CD4-positive, alpha-beta T cell treated with Interleukin-6 at 100 ng/mL for 8 hours (primary cell): ENCODE measurements around the gene LDLRAP1.
A peak's percentile ranks its signal among the peaks of the same experiment; 100 is the strongest.

Experiments used
- DNase-seq: peaks from one replicate; pipeline ENCODE4 v3.0.0-alpha.2; 2020; ENCODE audit warnings: mixed read lengths, low spot score

The LDLRAP1 gene

GRCh38 chr1:25609921-25610320 is 66.5 kb downstream of the LDLRAP1 start:
- no peak for DNase-seq

DNA sequence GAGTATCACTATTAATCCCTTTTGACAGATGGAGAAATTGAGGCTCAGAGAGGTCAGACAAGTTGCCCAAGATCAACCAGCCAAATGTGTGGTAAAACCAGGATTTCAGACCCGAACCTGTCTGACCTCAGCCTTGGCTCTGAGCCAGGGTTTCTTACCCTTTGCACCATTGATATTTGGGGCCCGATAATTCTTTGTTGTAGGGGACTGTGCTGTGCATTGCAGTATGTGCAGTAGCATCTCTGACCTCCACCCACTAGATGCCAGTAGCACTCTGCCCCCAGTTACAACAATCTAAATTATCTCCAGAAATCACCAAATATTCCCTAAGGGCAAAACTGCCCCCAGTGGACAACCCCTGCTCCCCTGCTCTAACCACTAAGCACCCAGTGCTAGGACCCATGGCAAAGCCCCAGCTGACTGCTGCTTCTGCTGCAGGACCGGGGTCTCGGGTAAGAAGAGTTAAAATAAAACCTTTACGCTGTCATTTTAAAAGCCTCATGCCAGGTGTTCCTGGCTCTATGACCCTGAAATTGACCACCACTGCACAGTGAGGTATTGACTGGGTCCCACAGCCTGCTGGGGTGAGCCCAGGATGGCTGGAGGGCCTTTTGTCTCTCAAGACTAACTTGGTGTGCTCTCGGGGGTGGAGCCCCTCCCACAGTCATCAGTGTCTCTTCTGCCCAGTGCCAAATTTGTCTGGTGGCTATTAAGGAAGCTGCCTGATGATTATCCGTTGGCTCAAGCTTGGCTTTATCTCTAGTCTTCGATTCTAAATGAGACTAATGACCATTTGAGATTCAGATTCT is 67.6 kb downstream of the LDLRAP1 start:
- DNase-seq: no peak

DNA sequence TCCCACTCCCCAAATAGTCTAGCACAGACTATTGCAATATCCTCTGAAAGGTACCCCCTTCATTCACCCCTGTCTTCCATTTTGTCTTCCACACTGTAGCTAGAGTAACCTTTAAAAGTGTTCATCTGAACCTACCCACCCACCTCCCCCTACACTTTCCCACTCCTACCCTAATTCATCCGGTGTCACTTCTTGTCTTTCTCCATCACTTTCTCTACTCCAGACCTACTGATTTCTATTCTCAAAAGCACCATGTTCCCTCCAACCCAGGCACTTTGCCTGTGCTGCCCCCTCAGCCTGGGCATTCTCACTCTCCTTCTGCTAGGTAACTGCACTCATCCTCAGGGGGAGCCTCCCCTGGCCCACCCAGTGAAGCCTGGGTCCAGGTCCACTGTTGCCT is 68.4 kb downstream of the LDLRAP1 start:
- DNase-seq: no peak

DNA sequence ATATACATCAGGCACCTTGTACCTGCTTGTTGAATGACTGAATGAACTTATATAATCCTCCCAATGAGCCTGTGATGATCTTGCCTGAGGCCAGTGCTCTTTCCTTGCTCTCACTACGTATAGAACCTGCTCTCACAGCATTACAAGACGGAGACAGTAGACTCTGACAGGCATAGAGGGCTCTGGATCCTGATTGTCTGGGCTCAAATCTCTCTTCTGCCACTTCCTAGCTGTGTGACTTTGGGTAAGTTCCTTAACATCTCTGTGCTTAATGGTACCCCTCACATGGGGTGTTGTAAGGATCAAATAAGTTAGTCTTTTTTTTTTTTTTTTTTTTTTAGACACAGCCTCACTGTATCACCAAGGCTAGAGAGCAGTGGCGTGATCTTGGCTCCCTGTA is 69.0 kb downstream of the LDLRAP1 start:
- DNase-seq: no peak

- DNase-seq: no peak
Observed at GRCh38 chr1:25613091-25613490, 69.7 kb downstream of the LDLRAP1 start.

DNA sequence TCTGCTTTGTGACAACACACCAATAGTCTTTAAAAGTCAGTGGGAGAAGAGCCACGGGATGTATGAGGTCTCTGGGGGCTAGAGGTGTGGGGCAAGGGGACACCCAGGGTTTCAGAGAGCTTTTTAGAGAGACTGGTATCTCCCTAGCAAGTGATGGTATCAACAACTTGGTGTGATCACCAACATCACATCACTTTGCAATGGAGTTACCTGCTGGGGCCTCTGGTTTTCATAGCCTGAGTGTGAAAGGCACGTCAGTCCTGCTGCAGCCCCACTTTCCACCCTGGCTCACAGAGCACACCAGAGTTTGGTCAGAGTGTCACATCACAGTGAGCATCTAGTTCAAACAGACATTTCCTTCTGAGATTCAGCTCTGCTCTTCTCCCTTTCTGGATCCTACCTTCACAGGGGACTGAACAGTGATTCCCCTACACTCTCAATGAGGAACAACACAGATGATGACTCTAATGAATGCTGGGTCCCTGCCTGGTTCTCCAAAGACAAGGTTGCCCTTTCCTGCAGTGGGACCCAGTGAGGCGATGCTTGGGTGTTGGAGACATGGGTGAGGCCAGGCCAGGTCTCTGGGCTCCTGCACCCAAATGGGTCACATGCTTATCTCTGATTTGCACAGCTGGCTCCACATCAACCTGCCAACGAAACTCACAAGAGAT is 71.2 kb downstream of the LDLRAP1 start:
- no peak for DNase-seq

GRCh38 chr1:25615172-25615541 is 71.8 kb downstream of the LDLRAP1 start:
- DNase-seq: no peak

- DNase-seq: no peak
Observed at GRCh38 chr1:25615563-25616094, 72.2 kb downstream of the LDLRAP1 start.

- peak; percentile 80 for DNase-seq
Observed at GRCh38 chr1:25616095-25616986, 72.9 kb downstream of the LDLRAP1 start, which contains the start of gene MAN1C1. Gene MAN1C1 (plus strand): TSS chr1:25616791. CDS start chr1:25617798, 1,007 bp downstream.

GRCh38 chr1:25616987-25617624 is 73.7 kb downstream of the LDLRAP1 start:
- DNase-seq: no peak

- no peak for DNase-seq
Observed at GRCh38 chr1:25617625-25618432, 74.4 kb downstream of the LDLRAP1 start.

- no peak for DNase-seq
Observed at GRCh38 chr1:25618433-25618808, 75.0 kb downstream of the LDLRAP1 start.
